HG02943 (cell line): ENCODE measurements around the gene KCNK2.

Experiments
- ATAC-seq: cut with Tn5 transposase; IDR thresholded peaks from one replicate; pipeline ENCODE4 v1.9.1; 2021; ENCODE audit warnings: mild to moderate bottlenecking, low read depth, moderate library complexity; ENCODE audit not compliant: unreplicated experiment

KCNK2 gene

GRCh38 chr1:215087603-215088002 is 5.1 kb downstream of the KCNK2 start:
- ATAC-seq = no peak

- no peak for ATAC-seq
Observed at GRCh38 chr1:215094381-215094780, 11.8 kb downstream of the KCNK2 start.

- ATAC-seq = no peak
Observed at GRCh38 chr1:215095524-215095923, 13.0 kb downstream of the KCNK2 start.

- ATAC-seq = no peak
Observed at GRCh38 chr1:215101511-215101910, 19.0 kb downstream of the KCNK2 start.

GRCh38 chr1:215104283-215104682 is 21.7 kb downstream of the KCNK2 start:
- ATAC-seq = no peak

- ATAC-seq = no peak
Observed at GRCh38 chr1:215106067-215106466, 23.5 kb downstream of the KCNK2 start.

- no peak for ATAC-seq
Observed at GRCh38 chr1:215109171-215109570, 26.6 kb downstream of the KCNK2 start.

GRCh38 chr1:215111916-215112315 is 29.4 kb downstream of the KCNK2 start:
- no peak for ATAC-seq

DNA sequence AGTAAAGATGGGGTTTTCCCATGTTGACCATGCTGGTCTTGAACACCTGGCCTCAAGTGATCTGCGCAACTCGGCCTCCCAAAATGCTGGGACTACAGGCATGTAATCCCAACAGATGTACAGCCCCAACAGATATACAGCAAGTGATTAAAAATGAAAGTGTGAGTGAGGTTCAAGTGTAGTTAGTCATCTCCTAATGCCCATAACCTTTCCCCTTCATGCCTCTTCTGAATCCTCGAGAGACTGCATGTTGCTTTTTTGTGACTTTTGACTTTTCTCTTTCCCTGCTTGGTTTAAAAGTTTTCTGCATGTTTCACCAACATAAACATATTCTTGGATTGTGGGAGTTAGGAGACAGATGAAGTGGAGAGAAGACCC is 31.2 kb downstream of the KCNK2 start:
- ATAC-seq = no peak

DNA sequence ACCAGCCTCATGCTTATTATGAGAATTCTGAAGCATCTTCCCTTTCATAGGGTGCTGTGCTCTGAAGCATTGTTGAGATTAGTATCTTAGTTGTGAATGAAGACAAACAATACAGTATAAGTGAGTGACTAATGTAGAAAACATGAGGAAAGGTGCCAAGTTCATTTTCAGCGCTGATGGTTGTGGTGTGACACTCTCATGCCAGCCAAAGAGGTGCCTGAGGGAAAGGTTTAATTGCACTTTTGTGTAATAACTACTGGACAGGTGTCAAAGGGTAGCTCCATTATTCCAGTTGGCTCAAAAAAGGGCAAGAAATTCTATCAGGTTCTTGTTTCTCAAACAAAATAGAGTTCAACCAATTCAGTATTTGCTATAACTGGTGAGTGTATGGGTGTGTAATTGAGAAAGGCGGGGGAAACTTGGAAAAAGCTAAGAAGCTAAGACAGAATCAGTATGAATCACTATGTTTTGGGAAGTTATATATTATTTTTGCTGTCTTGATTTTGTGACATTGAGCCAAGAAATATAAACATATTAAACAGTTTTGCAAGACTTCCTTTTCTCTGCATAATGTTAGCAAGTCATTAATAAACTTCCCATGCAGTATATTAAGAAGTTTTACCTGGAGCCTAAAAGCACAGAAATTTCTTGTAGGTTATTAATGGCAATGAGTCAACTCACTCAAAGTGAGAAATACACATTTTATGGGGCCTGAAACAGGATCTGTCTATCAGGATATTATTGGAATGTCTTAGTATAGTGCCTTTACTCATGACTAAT is 31.8 kb downstream of the KCNK2 start:
- ATAC-seq = no peak

DNA sequence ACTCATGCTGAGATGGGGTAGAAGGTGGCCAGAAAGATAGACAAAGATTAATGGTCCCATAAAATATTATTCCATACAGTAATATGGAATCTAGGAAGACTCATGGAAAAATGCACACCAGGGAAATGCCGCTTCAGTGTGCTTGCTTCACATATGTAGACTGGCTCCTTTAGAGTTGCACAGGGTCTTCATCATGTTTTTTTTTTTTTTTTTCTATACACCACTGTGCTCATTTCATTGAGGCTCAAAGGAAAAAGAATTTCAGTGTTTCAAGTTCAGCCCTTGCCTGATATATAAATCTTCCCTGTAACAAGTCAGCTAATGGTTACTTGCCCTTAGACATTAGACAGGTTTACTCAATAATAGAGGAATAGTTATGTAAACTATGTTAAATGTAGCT is 33.2 kb downstream of the KCNK2 start:
- no peak for ATAC-seq

GRCh38 chr1:215118081-215118480 is 35.5 kb downstream of the KCNK2 start:
- no peak for ATAC-seq

- ATAC-seq = no peak
Observed at GRCh38 chr1:215119056-215119455, 36.5 kb downstream of the KCNK2 start.

DNA sequence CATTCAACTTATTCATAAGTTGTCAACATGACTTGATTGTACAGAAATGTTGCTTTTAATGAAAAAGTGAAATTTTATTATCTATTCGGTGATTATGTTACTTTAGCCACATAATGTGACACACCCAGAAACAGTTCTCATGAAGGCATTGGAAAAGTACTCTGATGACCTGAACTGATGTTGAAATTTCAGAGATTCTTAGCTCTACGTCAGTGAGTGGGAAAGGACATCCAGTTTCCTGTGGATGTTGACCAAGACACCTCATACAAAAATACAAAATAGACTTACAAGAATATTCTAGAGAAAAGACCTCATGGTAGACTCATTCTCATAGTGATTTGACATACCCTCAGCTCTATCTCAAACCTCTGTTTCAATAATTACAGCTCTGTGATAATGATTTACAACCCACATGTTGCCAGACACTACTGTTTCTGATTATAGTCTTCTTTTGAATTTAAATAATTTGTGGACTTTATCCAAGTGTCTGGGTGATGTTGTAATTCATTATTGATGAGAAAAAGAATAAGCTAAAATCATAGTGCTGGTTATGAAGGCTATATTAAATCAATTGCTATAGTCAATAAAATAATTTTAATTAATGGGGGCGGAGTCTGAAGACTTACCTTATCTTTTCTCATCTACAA is 37.3 kb downstream of the KCNK2 start:
- no peak for ATAC-seq

- no peak for ATAC-seq
Observed at GRCh38 chr1:215128504-215128903, 46.0 kb downstream of the KCNK2 start.

- ATAC-seq = no peak
Observed at GRCh38 chr1:215131291-215131690, 48.8 kb downstream of the KCNK2 start.

GRCh38 chr1:215132156-215132555 is 49.6 kb downstream of the KCNK2 start:
- ATAC-seq = no peak

DNA sequence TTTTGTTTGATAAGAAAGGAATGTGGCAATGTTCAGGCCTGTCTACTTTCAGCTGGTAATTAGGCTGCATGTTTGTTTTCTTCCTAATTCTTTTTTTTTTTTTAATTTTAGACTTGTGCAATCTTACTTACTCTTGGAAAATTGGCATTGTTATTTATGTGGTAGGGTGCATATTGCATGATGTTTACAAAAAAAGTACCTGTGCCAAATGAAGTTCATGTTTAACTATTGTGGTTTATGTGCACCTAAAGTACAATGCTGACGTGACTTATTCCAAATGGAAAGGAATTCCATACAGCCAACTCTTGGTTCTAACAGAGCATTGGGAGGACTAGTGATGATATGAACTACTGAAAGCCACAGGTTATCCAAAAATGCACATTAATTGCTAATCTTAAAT is 51.0 kb downstream of the KCNK2 start:
- ATAC-seq = no peak

DNA sequence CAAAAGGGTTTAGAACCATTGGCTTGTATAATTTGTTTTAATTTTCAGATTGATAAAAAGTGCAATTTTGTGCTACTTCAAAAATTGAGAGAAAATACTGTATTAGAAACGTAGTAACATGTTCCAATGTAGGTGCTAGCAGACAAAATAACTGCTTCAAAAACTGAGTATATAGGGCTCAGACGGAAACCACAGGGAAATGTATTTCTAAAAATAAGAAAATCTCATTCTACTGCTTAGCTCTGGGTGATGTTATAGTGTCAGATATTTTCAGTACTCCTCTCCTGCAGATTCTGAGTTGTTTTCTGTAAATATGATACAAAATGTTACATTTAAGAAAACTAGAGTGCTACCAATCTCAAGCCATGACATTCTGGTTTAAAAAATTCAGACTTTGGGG is 55.4 kb downstream of the KCNK2 start:
- no peak for ATAC-seq

DNA sequence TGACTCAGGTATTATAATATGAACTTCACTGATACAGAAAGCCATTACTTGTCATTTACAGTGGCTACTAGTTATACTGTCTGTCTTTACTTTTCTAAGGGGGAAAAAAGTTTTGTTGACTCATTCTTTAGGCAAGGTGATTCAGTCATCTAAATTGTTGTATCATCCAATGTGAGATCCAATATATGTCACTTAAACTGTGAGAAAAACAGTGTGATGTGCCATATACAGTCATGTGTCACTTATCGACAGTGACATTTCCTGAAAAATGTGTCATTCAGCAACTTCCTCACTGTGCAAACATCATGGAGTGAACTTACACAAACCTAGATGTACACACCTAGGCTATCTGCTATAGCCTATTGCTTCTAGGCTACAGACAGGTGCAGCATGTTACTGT is 57.6 kb downstream of the KCNK2 start:
- ATAC-seq = no peak

- no peak for ATAC-seq
Observed at GRCh38 chr1:215141460-215141859, 58.9 kb downstream of the KCNK2 start.

DNA sequence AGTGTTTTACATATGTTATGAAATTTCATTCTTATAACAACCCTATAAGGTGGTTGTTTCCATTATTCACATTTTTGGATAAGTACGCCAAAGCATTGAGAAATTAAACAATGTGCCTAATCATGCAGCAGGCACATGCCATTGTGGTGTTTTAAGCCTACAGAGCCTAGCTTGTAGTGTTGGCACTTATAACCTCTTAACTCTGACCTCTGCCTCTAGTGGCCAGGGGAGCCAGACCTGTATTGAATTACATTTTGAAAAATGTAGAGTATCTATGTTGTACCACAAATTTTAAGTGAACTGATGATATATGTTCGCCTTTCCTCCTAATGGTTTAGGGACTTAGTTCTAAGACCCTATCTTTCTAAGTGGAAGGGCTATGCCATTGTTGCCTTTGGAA is 61.0 kb downstream of the KCNK2 start:
- ATAC-seq = no peak
